ACC112 (cell line): Measurements from ENCODE around the gene SUSD5.
"Not testable (repeated sequence)": the region's sequence is repeated elsewhere in the genome, so short reads cannot be mapped to it uniquely, and the experiment has no call there.

Experiments used
- H2AFZ ChIP-seq: fragments of 200-600 bp; sonication (generic); one replicate; pipeline ENCODE4 v1.6.0; 2017; ENCODE audit warnings: antibody characterized with exemption, low read length; ENCODE audit not compliant: unreplicated experiment
- H3K27ac ChIP-seq: fragments of 200-600 bp; sonication (generic); 2 replicates; pipeline ENCODE4 v1.5.1; 2014; ENCODE audit warnings: low read depth, mild to moderate bottlenecking, antibody characterized with exemption, low read length, moderate library complexity
- H3K27me3 ChIP-seq: fragments of 200-600 bp; sonication (generic); 2 replicates; pipeline ENCODE4 v1.6.1; 2014; ENCODE audit warnings: mild to moderate bottlenecking, antibody characterized with exemption, low read length, moderate library complexity, mixed read lengths; ENCODE audit not compliant: insufficient read depth
- H3K36me3 ChIP-seq: fragments of 200-600 bp; sonication (generic); 2 replicates; pipeline ENCODE4 v1.6.1; 2016; ENCODE audit warnings: mild to moderate bottlenecking, antibody characterized with exemption, low read length, moderate library complexity, mixed read lengths; ENCODE audit not compliant: insufficient read depth
- H3K4me1 ChIP-seq: fragments of 200-600 bp; sonication (generic); one replicate; pipeline ENCODE4 v1.6.1; 2016; ENCODE audit warnings: low read length, mixed read lengths; ENCODE audit not compliant: insufficient read depth, unreplicated experiment, control insufficient read depth
- H3K4me3 ChIP-seq: fragments of 200-600 bp; sonication (generic); 2 replicates; pipeline ENCODE4 v1.5.1; 2014; ENCODE audit warnings: mild to moderate bottlenecking, low read depth, low read length
- H3K79me2 ChIP-seq: fragments of 200-600 bp; sonication (generic); one replicate; pipeline ENCODE4 v1.6.0; 2016; ENCODE audit warnings: low read length; ENCODE audit not compliant: control insufficient read depth, unreplicated experiment, insufficient read depth

Gene SUSD5

GRCh38 chr3:33115024-33115768 is 103.4 kb downstream of the SUSD5 start:
- Histone ChIP-seq H3K27ac (peak overlapping the region; percentile 78), H3K4me1 (peaks cover 9% of the 10 kb centered on the region), H3K36me3 (0 out of 2 replicates have a peak, but pooled peaks cover 1% of the 10 kb centered on the region), H3K79me2 (peaks cover 48% of the 10 kb centered on the region), H3K4me3 (peak overlapping the region; percentile 90), H3K27me3 (no peaks in the 10 kb centered on the region), H2AFZ (peak overlapping the region; percentile 54)

GRCh38 chr3:33114622-33115023 is 104.0 kb downstream of the SUSD5 start:
- Histone ChIP-seq H3K27me3 (no peaks in the 10 kb centered on the region), H3K4me3 (peak overlapping the region; percentile 90), H3K4me1 (peaks cover 7% of the 10 kb centered on the region), H3K36me3 (no peaks in the 10 kb centered on the region), H3K79me2 (peaks cover 44% of the 10 kb centered on the region), H2AFZ (peak overlapping the region; percentile 72), H3K27ac (peak overlapping the region; percentile 78)

- H3K36me3 ChIP-seq, result no peaks in the 10 kb centered on the region
- H2AFZ ChIP-seq, result peak within 1 kb of the TSS; percentile 97
- no peaks in the 10 kb centered on the region for H3K27me3 ChIP-seq
- peak within 1 kb of the TSS; percentile 90 for H3K4me3 ChIP-seq
- H3K4me1 ChIP-seq, result peaks cover 4% of the 10 kb centered on the region
- peak within 1 kb of the TSS; percentile 78 for H3K27ac ChIP-seq
- H3K79me2 ChIP-seq, result peaks cover 38% of the 10 kb centered on the region
Measured at GRCh38 chr3:33113772-33114621, 104.6 kb downstream of the SUSD5 start, which contains the start of gene CRTAP. CRTAP (plus strand) TSS chr3:33114014; CDS start chr3:33114078, 64 bp downstream.

DNA sequence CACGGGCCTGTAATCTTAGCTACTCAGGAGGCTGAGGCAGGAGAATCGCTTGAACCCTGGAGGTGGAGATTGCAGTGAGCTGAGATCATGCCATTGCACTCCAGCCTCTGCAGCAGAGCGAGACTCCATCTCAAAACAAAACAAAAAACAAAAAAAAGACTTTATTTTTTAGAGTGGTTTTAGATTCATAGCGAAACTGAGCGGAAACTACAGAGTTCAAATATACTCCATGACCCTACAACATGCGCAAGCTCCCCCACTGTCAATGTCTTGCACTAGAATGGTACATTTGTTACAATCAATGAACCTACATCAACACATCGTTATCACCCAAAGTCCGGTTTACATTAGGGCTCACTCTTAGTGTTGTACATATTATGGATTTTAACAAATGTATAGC is 107.0 kb downstream of the SUSD5 start:
- Histone ChIP-seq H2AFZ (no peak overlapping the region), H3K27ac (no peak overlapping the region), H3K27me3 (no peaks in the 10 kb centered on the region), H3K4me1 (no peaks in the 10 kb centered on the region), H3K4me3 (no peak overlapping the region), H3K79me2 (peaks cover 14% of the 10 kb centered on the region), H3K36me3 (no peaks in the 10 kb centered on the region)

- not testable (repeated sequence) for H3K79me2 ChIP-seq, H3K4me3 ChIP-seq, H3K36me3 ChIP-seq, H3K27me3 ChIP-seq, H3K27ac ChIP-seq, H2AFZ ChIP-seq, H3K4me1 ChIP-seq
Measured at GRCh38 chr3:33106854-33107253, 111.8 kb downstream of the SUSD5 start.

DNA sequence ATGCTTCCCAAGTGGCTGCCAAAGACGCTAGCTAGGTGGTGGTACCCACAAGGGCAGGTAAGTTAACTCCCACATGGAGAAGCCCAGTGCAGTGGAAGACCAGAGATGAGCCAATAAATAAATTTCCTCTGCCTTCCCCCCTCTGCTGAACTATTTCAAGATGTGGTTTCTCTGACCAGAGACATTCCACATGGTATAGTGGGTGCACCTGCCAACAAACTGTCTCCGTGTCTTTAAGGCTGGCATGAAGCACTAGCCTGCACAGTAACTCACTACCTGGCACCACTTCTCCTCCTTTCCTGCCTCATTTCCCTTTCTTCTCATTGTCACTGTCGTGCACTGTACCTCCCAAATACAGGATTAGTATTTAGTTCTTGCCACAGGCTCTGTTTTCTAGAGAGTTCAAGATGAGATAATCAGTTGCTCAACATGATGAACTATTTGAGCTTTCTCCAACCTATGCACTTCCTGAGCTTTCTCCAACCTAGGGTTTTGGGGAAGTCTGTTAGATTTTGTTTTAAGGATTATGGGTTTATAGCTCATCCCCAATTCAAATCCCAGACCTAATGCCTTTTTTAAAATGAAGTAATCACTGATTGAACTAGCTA is 113.2 kb downstream of the SUSD5 start:
- Histone ChIP-seq H2AFZ (no peak overlapping the region), H3K79me2 (no peaks in the 10 kb centered on the region)

GRCh38 chr3:33104803-33105202 is 113.8 kb downstream of the SUSD5 start:
- Histone ChIP-seq H3K27me3 (no peaks in the 10 kb centered on the region), H2AFZ (no peak overlapping the region), H3K27ac (no peak overlapping the region), H3K79me2 (no peaks in the 10 kb centered on the region), H3K4me1 (no peaks in the 10 kb centered on the region), H3K4me3 (no peak overlapping the region), H3K36me3 (no peaks in the 10 kb centered on the region)

More for the DNA sequence above, 113.2 kb downstream of the SUSD5 start:
- Histone ChIP-seq H3K36me3 (no peaks in the 10 kb centered on the region), H3K4me3 (no peak overlapping the region), H3K4me1 (no peaks in the 10 kb centered on the region), H3K27ac (no peak overlapping the region), H3K27me3 (no peaks in the 10 kb centered on the region)

GRCh38 chr3:33103480-33103879 is 115.1 kb downstream of the SUSD5 start:
- H2AFZ ChIP-seq, result no peak overlapping the region
- no peaks in the 10 kb centered on the region for H3K79me2 ChIP-seq
- no peaks in the 10 kb centered on the region for H3K36me3 ChIP-seq
- no peak overlapping the region for H3K27ac ChIP-seq
- H3K27me3 ChIP-seq, result no peaks in the 10 kb centered on the region
- H3K4me1 ChIP-seq, result no peaks in the 10 kb centered on the region
- H3K4me3 ChIP-seq, result no peak overlapping the region

DNA sequence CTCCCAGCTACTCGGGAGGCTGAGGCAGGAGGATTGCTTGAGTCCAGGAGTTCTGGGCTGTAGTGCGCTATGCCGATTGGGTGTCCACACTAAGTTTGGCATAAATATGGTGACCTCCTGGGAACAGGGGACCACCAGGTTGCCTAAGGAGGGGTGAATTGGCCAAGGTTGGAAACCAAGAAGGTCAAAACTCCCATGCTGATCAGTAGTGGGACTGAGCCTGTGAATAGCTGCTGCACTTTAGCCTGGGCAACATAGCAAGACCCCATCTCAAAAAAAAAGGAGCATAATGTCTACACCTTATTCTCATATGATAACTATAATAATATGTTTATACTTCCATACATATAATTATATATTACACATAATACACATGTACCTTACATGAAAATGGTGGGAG is 115.6 kb downstream of the SUSD5 start:
- Histone ChIP-seq H3K79me2 (no peaks in the 10 kb centered on the region), H3K27me3 (no peaks in the 10 kb centered on the region), H3K4me1 (no peaks in the 10 kb centered on the region), H3K4me3 (no peak overlapping the region), H2AFZ (no peak overlapping the region), H3K27ac (no peak overlapping the region), H3K36me3 (no peaks in the 10 kb centered on the region)

DNA sequence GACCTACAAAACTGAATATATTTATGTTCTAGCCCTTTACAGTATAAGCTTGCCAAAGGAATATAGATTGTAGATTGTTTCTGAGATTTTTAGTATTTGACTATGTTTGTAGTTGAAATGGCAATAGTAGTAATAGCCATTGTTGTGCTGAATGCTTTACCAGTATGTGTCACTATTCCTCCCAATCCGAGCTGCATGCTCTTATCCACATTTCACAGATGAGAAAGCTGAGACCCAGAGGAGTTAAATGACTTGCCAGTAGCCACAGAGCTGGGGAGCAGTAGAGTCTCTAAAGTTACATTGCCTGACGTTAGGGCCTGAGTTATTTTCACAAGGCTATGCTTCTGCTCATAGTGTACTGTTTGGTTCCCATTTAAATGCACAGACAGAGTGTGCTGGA is 118.4 kb downstream of the SUSD5 start:
- Histone ChIP-seq H3K27ac (no peak overlapping the region), H3K36me3 (no peaks in the 10 kb centered on the region), H3K4me3 (no peak overlapping the region), H2AFZ (no peak overlapping the region), H3K79me2 (peaks cover 13% of the 10 kb centered on the region), H3K27me3 (no peaks in the 10 kb centered on the region), H3K4me1 (peaks cover 5% of the 10 kb centered on the region)
